Activated CD4-positive, alpha-beta memory T cell treated with anti-CD3 and anti-CD28 coated beads, Interleukin-2, amount 10 ng/mL, durations not matched to agents 7 days and 5 days (primary cell): ENCODE measurements around the gene ARID3A. TPM values are rescaled to one million over a fixed set of nuclear protein-coding genes. Genes with fewer than 3 reads are reported as not detected.
A peak's percentile ranks its signal among the peaks of the same experiment; 100 is the strongest.

Experiments
- CTCF ChIA-PET: fragments of 350-600 bp; sonication (Branson Sonifier 250); formaldehyde crosslinking; loops from one replicate; lab custom pipeline; 2021; ENCODE audit warnings: antibody characterized with exemption, inconsistent platforms; lab: Charles Lee
- POLR2A ChIA-PET: fragments of 350-600 bp; sonication (Branson Sonifier 250); formaldehyde crosslinking; loops from one replicate; lab custom pipeline; 2021; ENCODE audit warnings: antibody characterized with exemption; lab: Charles Lee
- DNase-seq: peaks from one replicate; pipeline ENCODE4 v3.0.0-alpha.2; 2020
- H3K27ac Mint-ChIP-seq: one replicate; pipeline ENCODE4 v1.8.0; 2021; ENCODE audit warnings: mild to moderate bottlenecking, mixed read lengths
- H3K27me3 Mint-ChIP-seq: one replicate; pipeline ENCODE4 v1.8.0; 2021; ENCODE audit warnings: mixed read lengths
- H3K36me3 Mint-ChIP-seq: one replicate; pipeline ENCODE4 v1.8.0; 2021; ENCODE audit warnings: low read depth, mixed read lengths
- H3K4me1 Mint-ChIP-seq: one replicate; pipeline ENCODE4 v1.8.0; 2021; ENCODE audit warnings: mixed read lengths
- H3K4me3 Mint-ChIP-seq: one replicate; pipeline ENCODE4 v1.8.0; 2021; ENCODE audit warnings: mild to moderate bottlenecking, mixed read lengths
- H3K9me3 Mint-ChIP-seq: one replicate; pipeline ENCODE4 v1.8.0; 2021; ENCODE audit warnings: mixed read lengths
- total RNA-seq, 2 experiments: library from RNA; stranded (reverse); gene quantifications; one replicate each; pipeline ENCODE4 v1.2.3, GENCODE V29; 2021

Gene ARID3A
- total RNA-seq, 2 experiments from 2014 or later = 32.4 to 34.0 TPM

DNA sequence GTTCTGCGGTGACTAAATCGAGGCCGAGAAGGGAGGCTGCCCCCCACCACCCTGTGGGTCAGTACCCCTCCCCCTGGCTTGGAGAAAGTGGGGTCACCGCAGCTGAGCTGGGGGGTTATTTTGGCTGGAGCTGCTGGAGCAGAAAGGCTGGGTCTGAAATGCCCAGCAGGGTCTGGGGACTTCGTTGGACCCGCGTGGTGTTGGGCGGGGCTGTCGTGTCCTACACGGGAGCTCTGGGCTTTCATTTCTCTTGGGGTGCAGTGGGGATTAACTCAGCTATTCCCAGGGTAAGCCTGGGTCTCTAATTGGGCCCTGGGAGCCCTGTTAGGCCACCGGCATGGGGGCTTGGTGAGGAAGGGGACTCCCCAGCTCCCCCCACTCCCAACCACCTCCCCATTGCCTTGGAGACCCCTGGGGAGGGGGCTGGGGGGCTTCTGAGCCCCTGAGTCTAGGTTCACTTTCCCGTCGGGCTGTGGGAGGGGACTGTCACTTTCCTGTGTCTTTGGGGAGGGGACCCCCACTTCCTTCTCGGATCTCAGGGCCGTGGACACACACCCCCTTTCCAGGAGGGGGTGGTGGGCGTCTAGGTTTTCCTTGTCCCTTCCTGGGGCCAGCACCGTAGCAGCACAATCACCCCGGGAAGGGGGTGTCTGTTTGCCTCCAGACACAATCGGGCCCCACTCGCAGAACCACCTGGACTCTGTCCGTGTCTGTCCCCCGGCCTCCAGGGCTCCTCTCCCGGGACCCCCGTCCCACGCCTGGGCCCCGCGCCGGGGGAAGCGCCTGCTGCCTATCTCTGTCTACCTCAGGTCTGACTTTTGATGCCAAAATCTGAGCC lies 48.1 kb downstream of the ARID3A start:
- H3K27me3 Mint-ChIP-seq = no peaks in the 10 kb centered on the region
- ChIA-PET POLR2A (no interaction called here), CTCF (no interaction called here)
- no peak for DNase-seq
- no peak overlapping the region for H3K27ac Mint-ChIP-seq
- peaks cover 5% of the 10 kb centered on the region for H3K9me3 Mint-ChIP-seq
- H3K4me3 Mint-ChIP-seq = no peak overlapping the region
- no peaks in the 10 kb centered on the region for H3K4me1 Mint-ChIP-seq
- peaks cover 33% of the 10 kb centered on the region for H3K36me3 Mint-ChIP-seq

DNA sequence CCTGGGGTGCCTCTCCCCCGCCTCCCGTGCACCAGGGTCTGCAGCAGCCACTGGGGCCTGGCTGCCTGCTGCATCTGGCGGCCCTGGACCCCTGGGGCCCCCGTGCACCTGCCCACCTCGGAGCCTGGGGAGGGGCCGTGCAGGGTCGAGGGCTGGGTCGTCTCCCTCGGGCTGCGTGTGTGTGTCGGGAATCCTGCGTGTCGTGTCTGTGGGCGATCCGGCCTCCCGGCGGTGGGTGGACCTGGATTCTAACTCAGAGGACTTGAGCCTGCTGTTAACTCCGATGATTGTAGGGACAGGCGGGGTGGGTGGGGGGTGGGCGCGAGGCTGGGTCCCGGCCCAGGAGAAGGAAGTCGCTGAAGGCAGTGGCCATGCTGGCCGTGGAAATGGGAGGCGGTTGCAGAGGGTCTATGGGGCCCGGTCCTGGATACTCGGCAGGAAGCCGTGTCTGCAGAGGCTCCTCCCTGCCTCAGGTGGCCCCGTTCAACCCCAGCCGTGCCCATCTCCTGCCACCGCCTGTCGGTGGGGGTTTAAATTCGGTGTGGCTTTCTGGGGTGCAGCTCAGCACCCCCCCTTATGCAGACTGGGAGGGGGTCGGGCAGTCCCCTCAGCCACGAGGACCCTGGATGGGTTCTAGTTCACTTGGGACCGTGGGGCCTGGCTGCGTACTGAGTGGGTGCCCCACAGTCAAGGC lies 48.9 kb downstream of the ARID3A start:
- peaks cover 5% of the 10 kb centered on the region for H3K9me3 Mint-ChIP-seq
- no peak overlapping the region for H3K4me3 Mint-ChIP-seq
- H3K27me3 Mint-ChIP-seq = no peaks in the 10 kb centered on the region
- ChIA-PET POLR2A (no interaction called here), CTCF (interaction anchor here (0.7 to 1.6 kb wide), 2 partner anchors 10 to 124 kb away, joined by 4 to 6 read pairs; partner anchors contain the start of gene WDR18)
- peaks cover 30% of the 10 kb centered on the region for H3K36me3 Mint-ChIP-seq
- no peak for DNase-seq
- no peak overlapping the region for H3K27ac Mint-ChIP-seq
- no peaks in the 10 kb centered on the region for H3K4me1 Mint-ChIP-seq

DNA sequence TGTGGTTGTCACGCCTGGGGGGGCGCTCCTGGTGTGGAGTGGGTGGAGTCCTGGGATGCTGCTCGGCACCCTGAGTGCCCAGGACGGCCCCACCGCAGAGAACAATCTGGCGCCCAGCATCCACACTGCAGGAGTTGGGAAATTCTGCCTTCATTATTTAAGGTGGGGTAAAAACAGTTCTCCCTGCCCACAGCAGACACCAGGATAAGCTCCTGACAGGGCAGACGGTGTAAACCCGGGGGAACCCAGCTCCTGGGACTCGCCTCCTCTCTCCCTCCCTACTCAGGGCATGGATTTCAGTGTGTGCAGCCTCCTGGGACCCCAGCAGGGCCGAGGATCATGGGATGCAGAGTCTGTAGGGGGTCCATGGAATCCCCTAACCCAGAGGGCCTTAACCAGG lies 50.6 kb downstream of the ARID3A start:
- no peaks in the 10 kb centered on the region for H3K4me1 Mint-ChIP-seq
- H3K36me3 Mint-ChIP-seq = peaks cover 17% of the 10 kb centered on the region
- no peaks in the 10 kb centered on the region for H3K9me3 Mint-ChIP-seq
- POLR2A ChIA-PET = no interaction called here
- H3K27ac Mint-ChIP-seq = no peak overlapping the region
- no peak for DNase-seq
- H3K4me3 Mint-ChIP-seq = no peak overlapping the region
- no peaks in the 10 kb centered on the region for H3K27me3 Mint-ChIP-seq
- CTCF ChIA-PET = interaction anchor here (1.6 kb wide), 1 partner anchor 8 kb away, joined by 6 read pairs; the partner anchor contains the start of gene WDR18

DNA sequence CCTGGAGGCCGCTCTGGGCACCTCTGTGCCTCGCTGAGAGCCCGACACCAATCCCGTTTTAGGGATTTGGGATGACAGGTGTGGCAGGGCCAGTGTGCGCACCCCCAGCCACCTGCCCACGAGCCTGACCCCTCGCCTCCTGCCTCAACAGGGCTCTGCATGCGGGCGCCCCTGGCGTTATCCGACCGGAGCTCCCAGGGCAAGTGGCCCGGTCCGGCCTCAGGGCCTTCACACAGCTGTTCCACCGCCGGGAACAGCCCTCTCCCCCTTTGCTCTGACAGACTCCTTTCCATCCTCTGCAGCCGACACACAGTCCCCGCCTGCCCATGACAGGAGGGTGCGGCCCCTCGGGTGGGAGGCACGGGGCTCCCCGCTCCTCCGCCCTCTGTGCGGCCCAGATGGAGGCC lies 51.2 kb downstream of the ARID3A start:
- Mint-ChIP-seq H3K27me3 (no peaks in the 10 kb centered on the region), H3K36me3 (peaks cover 11% of the 10 kb centered on the region), H3K4me1 (no peaks in the 10 kb centered on the region), H3K4me3 (no peak overlapping the region), H3K9me3 (no peaks in the 10 kb centered on the region), H3K27ac (no peak overlapping the region)
- CTCF ChIA-PET = no interaction called here
- POLR2A ChIA-PET = no interaction called here
- no peak for DNase-seq

DNA sequence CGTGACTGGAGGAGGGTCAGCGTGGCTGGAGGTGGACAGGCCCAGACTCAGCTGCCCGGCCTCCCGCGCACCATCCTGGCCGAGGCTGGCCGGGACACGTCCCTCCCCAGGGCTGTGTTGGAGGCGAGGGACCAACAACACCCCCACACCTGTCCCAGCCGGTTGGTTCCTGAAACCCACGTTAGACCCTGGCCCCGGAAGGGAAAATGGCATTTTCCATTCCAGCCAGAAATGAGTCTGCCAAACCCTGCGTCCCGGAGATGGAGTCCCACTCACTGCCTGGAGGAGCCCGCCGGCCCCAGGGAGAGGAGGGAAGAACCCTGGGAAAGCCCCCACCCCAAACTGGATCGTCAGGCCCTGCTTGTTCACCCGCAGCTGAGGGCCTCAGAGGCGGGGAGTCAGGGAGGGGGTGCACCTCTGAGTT lies 53.5 kb downstream of the ARID3A start:
- ChIA-PET CTCF (interaction anchor here (0.8 kb wide), 1 partner anchor 116 kb away, joined by 3 read pairs; no protein-coding TSS in a partner anchor), POLR2A (no interaction called here)
- Mint-ChIP-seq H3K27me3 (no peaks in the 10 kb centered on the region), H3K4me3 (no peak overlapping the region), H3K4me1 (peaks cover 5% of the 10 kb centered on the region), H3K27ac (no peak overlapping the region), H3K9me3 (no peaks in the 10 kb centered on the region), H3K36me3 (no peaks in the 10 kb centered on the region)
- DNase-seq = no peak

DNA sequence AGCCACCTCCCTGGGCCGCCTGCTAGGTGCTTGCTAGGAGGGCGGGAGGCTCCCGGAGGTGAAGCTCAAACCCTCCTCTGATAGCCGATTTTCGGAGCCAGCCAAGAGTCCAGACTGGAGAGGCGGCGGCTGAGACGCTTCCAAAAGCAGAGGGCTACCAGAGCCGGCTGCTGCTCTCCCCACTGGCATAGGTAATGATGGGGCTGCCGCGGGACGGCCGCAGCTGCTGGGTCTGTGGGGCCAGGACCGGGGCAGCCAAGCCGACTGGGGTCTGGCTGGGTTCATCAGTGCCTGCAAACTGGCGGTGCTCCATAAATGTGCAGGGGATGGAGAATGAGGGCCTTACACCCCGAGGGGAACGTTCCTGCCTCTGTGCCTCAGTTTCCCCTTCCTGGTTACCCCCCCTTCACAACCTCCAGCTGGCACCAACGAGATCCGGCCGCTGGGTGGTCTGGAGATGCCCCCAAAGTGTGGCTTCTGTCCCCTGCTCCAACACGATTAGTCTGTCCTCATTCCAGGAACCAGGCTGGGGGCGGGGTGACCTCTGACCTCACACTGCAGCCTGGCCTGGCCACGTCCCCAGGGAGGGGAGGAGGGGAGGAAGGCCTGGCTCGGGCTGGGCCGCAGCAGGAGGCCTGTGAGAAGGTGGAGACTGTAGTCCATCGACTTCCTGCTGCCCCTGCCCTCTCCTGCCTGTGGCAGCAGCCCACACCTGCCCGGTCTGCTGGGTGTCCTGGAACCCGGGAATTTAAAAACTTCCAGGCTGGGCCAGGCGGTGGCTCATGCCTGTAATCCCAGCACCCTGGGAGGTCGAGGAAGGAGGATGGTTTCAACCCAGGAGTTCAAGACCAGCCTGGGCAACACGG lies 54.5 kb downstream of the ARID3A start:
- Mint-ChIP-seq H3K4me1 (peaks cover 13% of the 10 kb centered on the region), H3K36me3 (no peaks in the 10 kb centered on the region), H3K27ac (no peak overlapping the region), H3K27me3 (no peaks in the 10 kb centered on the region), H3K4me3 (no peak overlapping the region), H3K9me3 (no peaks in the 10 kb centered on the region)
- no peak for DNase-seq
- ChIA-PET POLR2A (no interaction called here), CTCF (interaction anchor here (0.8 to 5.3 kb wide), 3 partner anchors 24 to 117 kb away, joined by 3 to 96 read pairs (median 3); no protein-coding TSS in a partner anchor)

DNA sequence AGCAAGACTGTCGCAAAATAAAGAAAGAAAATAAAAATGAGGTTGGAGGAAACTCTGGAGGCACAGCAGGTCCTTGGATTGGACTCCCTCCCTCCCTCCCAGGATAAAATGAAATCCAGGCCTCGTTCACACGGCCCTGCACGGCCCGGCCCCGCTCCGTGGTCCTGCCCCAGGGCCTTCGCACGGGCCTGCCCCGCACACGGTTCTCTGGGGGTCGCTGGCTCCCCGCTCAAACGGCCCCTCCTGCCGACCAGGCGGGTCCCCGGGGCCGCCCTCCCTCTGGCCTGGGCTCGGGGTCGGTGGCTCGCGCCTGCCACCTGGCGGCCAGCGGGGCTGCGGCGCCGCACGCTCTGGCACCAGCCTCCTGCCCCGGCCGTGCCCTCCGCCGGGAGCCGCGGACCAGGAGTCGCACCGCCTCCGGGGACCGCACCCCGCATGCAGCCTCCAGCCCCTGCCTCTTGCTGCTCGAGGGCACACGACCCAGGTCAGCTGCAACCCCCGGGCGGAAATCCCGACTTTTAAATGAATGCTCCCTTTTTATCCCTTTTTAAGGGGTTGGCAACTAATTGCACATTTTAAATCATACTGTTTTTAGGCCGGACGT lies 56.8 kb downstream of the ARID3A start:
- Mint-ChIP-seq H3K4me3 (no peak overlapping the region), H3K27ac (no peak overlapping the region)

DNA sequence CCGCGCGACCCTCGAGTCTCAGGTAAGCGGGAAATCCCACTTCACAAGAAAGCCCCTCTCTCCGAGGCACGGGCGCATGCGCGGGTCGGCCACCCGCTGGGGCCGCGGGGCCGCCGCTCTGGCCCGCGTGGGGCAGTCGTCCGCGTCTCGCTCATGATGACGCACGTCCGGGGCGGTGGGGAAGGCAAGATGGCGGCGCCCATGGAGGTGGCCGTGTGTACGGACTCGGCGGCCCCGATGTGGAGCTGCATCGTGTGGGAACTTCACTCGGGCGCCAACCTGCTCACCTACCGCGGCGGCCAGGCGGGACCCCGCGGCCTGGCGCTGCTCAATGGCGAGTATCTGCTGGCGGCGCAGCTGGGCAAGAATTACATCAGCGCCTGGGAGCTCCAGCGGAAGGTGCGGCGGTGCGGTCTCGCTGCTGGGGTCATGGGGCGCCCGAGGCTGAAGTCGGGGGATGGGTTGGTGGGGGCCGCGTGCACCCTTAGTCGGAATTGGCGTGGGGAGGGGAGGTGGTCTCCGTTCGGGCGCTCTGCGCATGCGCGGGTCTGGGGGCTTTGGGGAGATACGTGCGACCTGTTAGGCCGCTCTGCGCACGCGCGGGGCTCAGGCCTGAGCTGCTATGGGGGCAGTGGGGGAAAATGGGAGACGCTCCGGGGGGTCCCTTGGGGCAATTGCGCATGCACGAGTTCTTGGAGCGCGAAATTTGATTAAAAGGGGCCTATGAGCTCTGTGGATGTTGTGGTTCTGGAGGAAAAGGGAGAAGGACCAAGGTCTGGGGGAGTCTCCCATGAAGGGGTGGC lies 58.5 kb downstream of the ARID3A start, which contains the start of gene WDR18:
Gene WDR18 (plus strand): TSS at position 181 of the 803 bp plus-strand sequence. CDS start 9 bp downstream, at position 190.
- Mint-ChIP-seq H3K27me3 (no peaks in the 10 kb centered on the region), H3K4me1 (peaks cover 22% of the 10 kb centered on the region), H3K9me3 (no peaks in the 10 kb centered on the region), H3K36me3 (peaks cover 8% of the 10 kb centered on the region), H3K27ac (peak within 1 kb of the TSS; percentile 83), H3K4me3 (peak within 1 kb of the TSS; percentile 91)
- ChIA-PET CTCF (interaction anchor here (0.6 to 5.3 kb wide), 25 partner anchors 9 to 478 kb away, joined by 3 to 96 read pairs (median 4); partner anchors contain the start of genes ARHGAP45, CFD, MED16 and RNU6-9), POLR2A (interaction anchor here (0.8 to 3.1 kb wide), 21 partner anchors 11 to 285 kb away, joined by 3 to 20 read pairs (median 4); partner anchors contain the start of genes ABCA7, ARHGAP45, CIRBP and RNU6-2)
- DNase-seq = peak; percentile 91

More for the DNA sequence above, 56.8 kb downstream of the ARID3A start:
- no peaks in the 10 kb centered on the region for H3K9me3 Mint-ChIP-seq
- peak; percentile 79 for DNase-seq
- H3K4me1 Mint-ChIP-seq = peaks cover 20% of the 10 kb centered on the region
- CTCF ChIA-PET = interaction anchor here (0.6 to 5.3 kb wide), 5 partner anchors 11 to 119 kb away, joined by 3 to 96 read pairs (median 9); no protein-coding TSS in a partner anchor
- POLR2A ChIA-PET = interaction anchor here (0.9 to 2.1 kb wide), 4 partner anchors 58 to 119 kb away, joined by 3 to 8 read pairs (median 4); no protein-coding TSS in a partner anchor
- no peaks in the 10 kb centered on the region for H3K27me3 Mint-ChIP-seq
- peaks cover 8% of the 10 kb centered on the region for H3K36me3 Mint-ChIP-seq

DNA sequence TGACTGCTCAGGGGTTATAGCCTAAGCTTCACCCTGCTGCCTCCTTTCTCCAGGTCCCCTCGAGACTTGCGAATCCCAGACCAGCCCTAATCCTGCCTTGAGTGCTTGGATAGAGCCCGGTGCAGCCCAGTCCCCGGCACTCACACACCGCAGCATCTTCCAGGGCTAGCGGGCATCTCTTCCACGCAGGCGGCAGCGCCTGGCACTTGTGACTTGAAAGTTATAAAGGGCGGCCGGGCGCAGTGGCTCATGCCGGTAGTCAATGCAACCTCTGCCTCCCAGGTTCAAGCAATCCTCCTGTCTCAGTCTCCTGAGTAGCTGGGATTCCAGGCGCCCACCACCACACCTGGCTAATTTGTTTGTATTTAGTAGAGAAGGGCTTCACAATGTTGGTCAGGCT lies 60.2 kb downstream of the ARID3A start:
- peak overlapping the region; percentile 91 for H3K4me3 Mint-ChIP-seq
- no peaks in the 10 kb centered on the region for H3K9me3 Mint-ChIP-seq
- H3K27me3 Mint-ChIP-seq = no peaks in the 10 kb centered on the region
- CTCF ChIA-PET = no interaction called here
- POLR2A ChIA-PET = interaction anchor here (3.1 kb wide), 1 partner anchor 34 kb away, joined by 17 read pairs; the partner anchor contains the start of genes RNU6-2 and TMEM259
- peaks cover 22% of the 10 kb centered on the region for H3K4me1 Mint-ChIP-seq
- H3K27ac Mint-ChIP-seq = no peak overlapping the region
- DNase-seq = no peak
- peaks cover 15% of the 10 kb centered on the region for H3K36me3 Mint-ChIP-seq

DNA sequence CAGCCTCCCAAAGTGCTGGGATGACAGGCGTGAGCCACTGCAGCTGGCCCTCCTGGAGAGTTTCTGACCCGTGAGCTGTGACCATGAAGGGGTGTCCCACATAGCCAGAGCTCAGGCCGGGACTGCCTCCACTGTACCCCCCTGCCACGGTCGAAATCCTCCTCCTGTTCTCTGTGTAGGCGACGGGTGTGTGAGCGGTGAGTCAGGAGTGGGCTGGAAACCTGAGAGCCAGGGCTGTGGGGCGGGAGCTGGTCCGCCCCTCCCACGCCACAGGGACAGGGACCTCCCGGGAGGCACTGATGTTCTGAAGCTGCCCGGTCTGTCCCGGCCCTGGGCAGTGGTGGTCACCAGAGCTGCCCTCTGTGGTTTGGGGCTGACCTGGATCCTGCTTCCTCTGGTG lies 62.2 kb downstream of the ARID3A start:
- no peaks in the 10 kb centered on the region for H3K27me3 Mint-ChIP-seq
- DNase-seq = no peak
- no peaks in the 10 kb centered on the region for H3K9me3 Mint-ChIP-seq
- CTCF ChIA-PET = no interaction called here
- peaks cover 18% of the 10 kb centered on the region for H3K36me3 Mint-ChIP-seq
- POLR2A ChIA-PET = no interaction called here
- peaks cover 20% of the 10 kb centered on the region for H3K4me1 Mint-ChIP-seq
- H3K27ac Mint-ChIP-seq = no peak overlapping the region
- H3K4me3 Mint-ChIP-seq = no peak overlapping the region

DNA sequence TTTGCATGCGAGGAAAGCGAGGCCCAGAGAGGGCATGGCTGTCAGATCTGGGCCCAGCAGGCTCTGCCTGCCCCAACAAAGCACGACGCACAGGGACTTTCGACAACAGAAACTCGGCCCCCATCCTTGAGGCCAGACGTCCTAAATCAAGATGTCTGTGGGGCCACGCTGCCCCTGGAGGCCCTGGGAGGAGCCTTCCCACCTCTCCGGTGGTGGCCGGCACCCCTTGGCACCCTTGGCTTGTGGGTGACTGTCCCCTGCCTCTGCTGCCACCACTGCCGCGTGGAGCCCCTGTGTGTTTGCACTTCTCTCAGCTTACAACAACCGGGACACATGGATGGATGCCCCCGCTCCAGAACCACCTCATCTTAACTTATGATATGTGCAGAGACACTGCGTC lies 62.7 kb downstream of the ARID3A start:
- Mint-ChIP-seq H3K27ac (no peak overlapping the region), H3K4me1 (peaks cover 20% of the 10 kb centered on the region), H3K27me3 (no peaks in the 10 kb centered on the region), H3K9me3 (no peaks in the 10 kb centered on the region), H3K4me3 (no peak overlapping the region), H3K36me3 (peaks cover 20% of the 10 kb centered on the region)
- POLR2A ChIA-PET = no interaction called here
- no peak for DNase-seq
- CTCF ChIA-PET = no interaction called here
